H9 (cell line): ENCODE results near the gene ITGA1. TPM values are rescaled to one million over a fixed set of nuclear protein-coding genes. Genes with fewer than 3 reads are reported as not detected.

Source experiments
- DNase-seq: peaks from one replicate; pipeline ENCODE4 v3.0.0-alpha.2; 2017
- H2AFZ ChIP-seq: one replicate; pipeline ENCODE4 v1.6.1; 2013; ENCODE audit warnings: mild to moderate bottlenecking, low read length, control low read depth, moderate library complexity
- H2AK5ac ChIP-seq: 2 replicates; pipeline ENCODE4 v1.6.1; 2013; ENCODE audit warnings: low read length, control low read depth, mixed read lengths; ENCODE audit not compliant: insufficient read length
- H2BK120ac ChIP-seq: one replicate; pipeline ENCODE4 v1.6.1; 2013; ENCODE audit warnings: low read depth, mild to moderate bottlenecking, low read length, control low read depth, inconsistent platforms; ENCODE audit not compliant: poor library complexity, severe bottlenecking
- H2BK12ac ChIP-seq: 2 replicates; pipeline ENCODE4 v1.6.1; 2013; ENCODE audit warnings: low read length, control low read depth, mixed read lengths, low read depth; ENCODE audit not compliant: insufficient read length
- H2BK15ac ChIP-seq: 2 replicates; pipeline ENCODE4 v1.6.1; 2013; ENCODE audit warnings: low read depth, low read length, control low read depth
- H2BK20ac ChIP-seq: one replicate; pipeline ENCODE4 v1.6.1; 2013; ENCODE audit warnings: low read depth, mild to moderate bottlenecking, low read length, control low read depth, inconsistent platforms; ENCODE audit not compliant: poor library complexity, severe bottlenecking
- H2BK5ac ChIP-seq: 2 replicates; pipeline ENCODE4 v1.6.1; 2013; ENCODE audit warnings: low read length, control low read depth, mixed read lengths; ENCODE audit not compliant: insufficient read length
- H3K14ac ChIP-seq: 2 replicates; pipeline ENCODE4 v1.6.1; 2013; ENCODE audit warnings: low read length, control low read depth; ENCODE audit not compliant: insufficient read depth
- H3K18ac ChIP-seq: 2 replicates; pipeline ENCODE4 v1.6.1; 2013; ENCODE audit warnings: low read depth, mild to moderate bottlenecking, mixed read lengths, low read length, control low read depth; ENCODE audit not compliant: insufficient read length
- H3K23ac ChIP-seq: 2 replicates; pipeline ENCODE4 v1.6.1; 2013; ENCODE audit warnings: low read length, control low read depth, mixed read lengths, low read depth; ENCODE audit not compliant: insufficient read length
- H3K23me2 ChIP-seq: 2 replicates; pipeline ENCODE4 v1.6.1; 2013; ENCODE audit warnings: low read depth, mild to moderate bottlenecking, mixed read lengths, low read length, control low read depth; ENCODE audit not compliant: insufficient read length, poor library complexity, severe bottlenecking
- H3K27ac ChIP-seq: 2 replicates; pipeline ENCODE4 v1.5.1; 2013; ENCODE audit warnings: low read length, control low read depth, mixed read lengths, low read depth; ENCODE audit not compliant: insufficient read length
- H3K27me3 ChIP-seq: 2 replicates; pipeline ENCODE4 v1.6.1; 2013; ENCODE audit warnings: low read length, control low read depth, inconsistent platforms; ENCODE audit not compliant: insufficient read depth
- H3K4ac ChIP-seq: 2 replicates; pipeline ENCODE4 v1.6.1; 2013; ENCODE audit warnings: low read depth, mild to moderate bottlenecking, control low read depth, inconsistent platforms, low read length, moderate library complexity
- H3K4me1 ChIP-seq: 2 replicates; pipeline ENCODE4 v1.6.1; 2013; ENCODE audit warnings: low read length, control low read depth, inconsistent platforms; ENCODE audit not compliant: insufficient read depth
- H3K4me2 ChIP-seq: 2 replicates; pipeline ENCODE4 v1.6.1; 2013; ENCODE audit warnings: low read length, control low read depth, mixed read lengths; ENCODE audit not compliant: insufficient read length, insufficient read depth
- H3K56ac ChIP-seq: 2 replicates; pipeline ENCODE4 v1.6.1; 2013; ENCODE audit warnings: low read depth, mild to moderate bottlenecking, mixed read lengths, low read length, control low read depth; ENCODE audit not compliant: insufficient read length
- H3K79me1 ChIP-seq: 2 replicates; pipeline ENCODE4 v1.6.1; 2013; ENCODE audit warnings: low read depth, mild to moderate bottlenecking, moderate library complexity, low read length, control low read depth, inconsistent platforms; ENCODE audit not compliant: insufficient read depth, poor library complexity, severe bottlenecking
- H3K79me2 ChIP-seq: 2 replicates; pipeline ENCODE4 v1.6.1; 2013; ENCODE audit warnings: low read length, control low read depth, inconsistent platforms; ENCODE audit not compliant: insufficient read depth
- H3K9ac ChIP-seq: 2 replicates; pipeline ENCODE4 v1.6.1; 2013; ENCODE audit warnings: low read length, control low read depth, mixed read lengths; ENCODE audit not compliant: insufficient read length; ENCODE audit errors: extremely low read depth
- H3K9me3 ChIP-seq: one replicate; pipeline ENCODE4 v1.6.1; 2013; ENCODE audit warnings: low read depth, low read length, inconsistent platforms; ENCODE audit not compliant: control insufficient read depth
- H3T11ph ChIP-seq: one replicate; pipeline ENCODE4 v1.6.1; 2013; ENCODE audit warnings: mild to moderate bottlenecking, low read length, control low read depth, inconsistent platforms
- H4K20me1 ChIP-seq: one replicate; pipeline ENCODE4 v1.6.1; 2013; ENCODE audit not compliant: control insufficient read depth, insufficient read length, insufficient read depth
- H4K5ac ChIP-seq: 2 replicates; pipeline ENCODE4 v1.6.1; 2013; ENCODE audit warnings: low read depth, mild to moderate bottlenecking, mixed read lengths, low read length, control low read depth; ENCODE audit not compliant: insufficient read length
- H4K8ac ChIP-seq: replicated peaks from 2 replicates; pipeline ENCODE4 v1.6.1; 2013; ENCODE audit warnings: low read length, control low read depth, mixed read lengths, low read depth; ENCODE audit not compliant: insufficient read length
- H4K91ac ChIP-seq: 2 replicates; pipeline ENCODE4 v1.6.1; 2013; ENCODE audit warnings: low read depth, mild to moderate bottlenecking, moderate library complexity, mixed read lengths, low read length, control low read depth; ENCODE audit not compliant: insufficient read length
- H3K27ac Mint-ChIP-seq, 3 experiments: 2 replicates in 2 of 3; 3 replicates in 1 of 3; pipeline ENCODE4 v1.8.0; 2020 to 2021; ENCODE audit warnings: mixed read lengths in 3 of 3, mild to moderate bottlenecking in 1 of 3, moderate library complexity in 1 of 3
- H3K27me3 Mint-ChIP-seq: 2 replicates; pipeline ENCODE4 v1.8.0; 2021; ENCODE audit warnings: low read depth, mild to moderate bottlenecking, moderate library complexity, mixed read lengths
- H3K36me3 Mint-ChIP-seq, 3 experiments: 2 replicates in 2 of 3; 3 replicates in 1 of 3; pipeline ENCODE4 v1.8.0; 2020 to 2021; ENCODE audit warnings: low read depth in 3 of 3, mixed read lengths in 3 of 3; ENCODE audit not compliant: insufficient read depth in 1 of 3
- H3K4me1 Mint-ChIP-seq, 2 experiments: 2 replicates each; pipeline ENCODE4 v1.8.0; 2020; ENCODE audit warnings: mixed read lengths in 2 of 2
- H3K4me3 Mint-ChIP-seq, 2 experiments: 2 replicates in 1 of 2; 3 replicates in 1 of 2; pipeline ENCODE4 v1.8.0; 2020 to 2021; ENCODE audit warnings: mild to moderate bottlenecking in 2 of 2, mixed read lengths in 2 of 2, moderate library complexity in 1 of 2
- H3K9me3 Mint-ChIP-seq, 2 experiments: 2 replicates in 1 of 2; 3 replicates in 1 of 2; pipeline ENCODE4 v1.8.0; 2020; ENCODE audit warnings: mild to moderate bottlenecking in 2 of 2, mixed read lengths in 2 of 2, moderate library complexity in 1 of 2
- CTCF ChIP-seq: fragments of 200-600 bp; sonication (generic); conservative IDR thresholded peaks from 3 replicates; pipeline ENCODE4 v1.8.0; 2021; ENCODE audit warnings: antibody characterized with exemption, mild to moderate bottlenecking
- WGBS: extraction: QIAGEN DNeasy Blood & Tissue Kit; methylation state at CpG from one replicate; pipeline ENCODE4 v1.1.7; 2013; ENCODE audit warnings: missing lambda C conversion rate, low lambda C conversion rate, mixed read lengths; ENCODE audit not compliant: insufficient read length; ENCODE audit errors: extremely low coverage; 5-methylcytosine and 5-hydroxymethylcytosine counted together
- total RNA-seq: library from RNA; stranded (reverse); gene quantifications from 2 replicates; pipeline ENCODE4 v1.2.1, GENCODE V29; 2021

The ITGA1 gene
- total RNA-seq, 1 experiment from 2014 or later: 3.9 TPM

DNA sequence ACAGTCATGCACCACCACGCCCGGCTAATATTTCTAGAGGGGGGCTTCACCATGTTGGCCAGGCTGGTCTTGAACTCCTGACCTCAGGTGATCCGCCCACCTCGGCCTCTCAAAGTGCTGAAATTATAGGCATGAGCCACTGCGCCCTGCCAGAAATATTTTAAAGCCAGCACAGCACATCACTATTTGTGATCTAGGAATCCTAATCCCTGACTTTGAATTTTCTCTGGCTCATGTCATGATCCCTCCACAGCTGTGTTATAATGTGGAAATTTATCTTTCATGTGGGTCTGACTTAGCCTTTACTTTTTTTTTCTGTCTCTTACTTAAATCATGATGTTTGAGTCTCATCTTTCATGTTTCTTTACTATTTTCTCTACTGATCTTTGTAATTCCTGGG is 18.7 kb upstream of the ITGA1 start:
- H2BK15ac ChIP-seq: no peak overlapping the region
- no peaks in the 10 kb centered on the region for H3K79me2 ChIP-seq
- no peak overlapping the region for H2BK5ac ChIP-seq
- no peak overlapping the region for H2BK120ac ChIP-seq
- no peak overlapping the region for H3K27ac ChIP-seq
- no peak overlapping the region for H2BK12ac ChIP-seq
- WGBS: no CpG with 5 or more reads among the region's 5 CpGs
- H3K18ac ChIP-seq: no peak overlapping the region
- Mint-ChIP-seq H3K4me3 (no peak overlapping the region), H3K27ac (no peak overlapping the region), H3K9me3 (no peaks in the 10 kb centered on the region; a peak in 2 of 5 replicates), H3K27me3 (no peaks in the 10 kb centered on the region), H3K4me1 (peaks cover 6 to 8% of the 10 kb centered on the region in 2 experiments), H3K36me3 (no peaks in the 10 kb centered on the region)
- H3K14ac ChIP-seq: no peak overlapping the region
- DNase-seq: no peak
- no peak overlapping the region for H3K9ac ChIP-seq
- no peaks in the 10 kb centered on the region for H3K27me3 ChIP-seq
- H3K23ac ChIP-seq: no peak overlapping the region
- no peak overlapping the region for H3T11ph ChIP-seq
- H2BK20ac ChIP-seq: no peak overlapping the region
- H3K23me2 ChIP-seq: no peaks in the 10 kb centered on the region
- no peak overlapping the region for H3K4ac ChIP-seq
- H4K5ac ChIP-seq: no peak overlapping the region
- no peak overlapping the region for H2AK5ac ChIP-seq
- H3K4me1 ChIP-seq: no peaks in the 10 kb centered on the region
- H4K91ac ChIP-seq: no peak overlapping the region
- TF ChIP-seq CTCF: no peak
- no peak overlapping the region for H4K8ac ChIP-seq
- H3K4me2 ChIP-seq: no peak overlapping the region
- H4K20me1 ChIP-seq: no peaks in the 10 kb centered on the region
- H3K9me3 ChIP-seq: no peaks in the 10 kb centered on the region
- no peaks in the 10 kb centered on the region for H3K79me1 ChIP-seq
- no peak overlapping the region for H3K56ac ChIP-seq
- no peak overlapping the region for H2AFZ ChIP-seq
